Fibroblast of lung (primary cell): ENCODE results near the gene SIGLEC11. TPM values are rescaled to one million over a fixed set of nuclear protein-coding genes. Genes with fewer than 3 reads are reported as not detected.
"Not testable (repeated sequence)": the region's sequence is repeated elsewhere in the genome, so short reads cannot be mapped to it uniquely, and the experiment has no call there.

Experiments
- DNase-seq, 2 donors: peaks; one replicate each; pipeline versions ENCODE4 v3.0.0 to v3.0.0-alpha.2; 2010; ENCODE audit warnings: low read depth in 2 of 2
- H2AFZ ChIP-seq: 2 replicates; pipeline ENCODE4 v1.5.1; 2012; ENCODE audit warnings: low read length, control low read depth, inconsistent platforms
- H3K27ac ChIP-seq: 2 replicates; pipeline ENCODE4 v1.5.1; 2011; ENCODE audit warnings: low read length, control low read depth; ENCODE audit not compliant: insufficient read depth
- H3K27me3 ChIP-seq: 2 replicates; pipeline ENCODE4 v1.5.1; 2011; ENCODE audit warnings: mild to moderate bottlenecking, low read length; ENCODE audit not compliant: control insufficient read depth, insufficient read depth
- H3K36me3 ChIP-seq: 2 replicates; pipeline ENCODE4 v1.5.1; 2011; ENCODE audit warnings: low read length; ENCODE audit not compliant: control insufficient read depth, insufficient read depth
- H3K4me1 ChIP-seq: 2 replicates; pipeline ENCODE4 v1.5.1; 2011; ENCODE audit warnings: low read length; ENCODE audit not compliant: control insufficient read depth, insufficient read depth; ENCODE audit errors: extremely low read depth
- H3K4me2 ChIP-seq: 2 replicates; pipeline ENCODE4 v1.5.1; 2011; ENCODE audit warnings: low read length, control low read depth; ENCODE audit not compliant: insufficient read depth; ENCODE audit errors: extremely low read depth
- H3K4me3 ChIP-seq, 4 experiments: fragments of 200-600 bp in 1 of 4; sonication (generic) in 1 of 4; replicated peaks in 1 of 4; 2 replicates each; pipeline ENCODE4 v1.5.1; 2011 to 2016; ENCODE audit warnings: low read length in 4 of 4, low read depth in 3 of 4, mild to moderate bottlenecking in 3 of 4, control low read depth in 2 of 4, inconsistent platforms in 1 of 4, mixed read lengths in 1 of 4; ENCODE audit not compliant: insufficient read depth in 1 of 4; ENCODE audit errors: control extremely low read depth in 1 of 4
- H3K79me2 ChIP-seq: 2 replicates; pipeline ENCODE4 v1.5.1; 2012; ENCODE audit warnings: mild to moderate bottlenecking, low read length, inconsistent platforms; ENCODE audit not compliant: control insufficient read depth, insufficient read depth
- H3K9ac ChIP-seq: 2 replicates; pipeline ENCODE4 v1.5.1; 2011; ENCODE audit warnings: mild to moderate bottlenecking, low read length, control low read depth; ENCODE audit not compliant: insufficient read depth
- H3K9me3 ChIP-seq: 2 replicates; pipeline ENCODE4 v1.5.1; 2012; ENCODE audit warnings: low read depth, low read length; ENCODE audit not compliant: control insufficient read depth, insufficient read depth
- H4K20me1 ChIP-seq: 2 replicates; pipeline ENCODE4 v1.5.1; 2011; ENCODE audit warnings: low read length; ENCODE audit not compliant: control insufficient read depth, insufficient read depth; ENCODE audit errors: extremely low read depth
- EZH2 ChIP-seq: IDR thresholded peaks from 2 replicates; pipeline ENCODE4 v1.5.1; 2012; ENCODE audit warnings: low read length, control low read depth, mild to moderate bottlenecking; ENCODE audit errors: missing control alignments
- polyA plus RNA-seq, 2 donors: library from polyadenylated mRNA; depleted of rRNA in 1 of 2; stranded (reverse) in 1 of 2; unstranded in 1 of 2; fragments of >200 nt; gene quantifications; 2 replicates each; pipeline ENCODE4 v1.2.1, GENCODE V29; 2011 to 2012; ENCODE audit warnings: missing spikeins in 1 of 2
- total RNA-seq: library from RNA; depleted of rRNA; stranded (reverse); fragments of >200 nt; gene quantifications from 2 replicates; pipeline ENCODE4 v1.2.1, GENCODE V29; 2014
- TF ChIP-seq, protein P1 (sequence below), 2 donors: IDR thresholded peaks in 1 of 2; conservative IDR thresholded peaks in 1 of 2; 1 replicate in 1 of 2; 2 replicates in 1 of 2; pipeline ENCODE4 v1.5.1; 2011 to 2012; ENCODE audit warnings: low read length in 2 of 2, control low read depth in 1 of 2, inconsistent platforms in 1 of 2, low read depth in 1 of 2, mild to moderate bottlenecking in 1 of 2

SIGLEC11 gene
- total and polyA plus RNA-seq, 2 donors (not counting 1 experiment from before 2014, with no cell fraction given): not detected

GRCh38 chr19:49971991-49972411 is 11.0 kb upstream of the SIGLEC11 start:
- H3K79me2 ChIP-seq: no peaks in the 10 kb centered on the region

DNA sequence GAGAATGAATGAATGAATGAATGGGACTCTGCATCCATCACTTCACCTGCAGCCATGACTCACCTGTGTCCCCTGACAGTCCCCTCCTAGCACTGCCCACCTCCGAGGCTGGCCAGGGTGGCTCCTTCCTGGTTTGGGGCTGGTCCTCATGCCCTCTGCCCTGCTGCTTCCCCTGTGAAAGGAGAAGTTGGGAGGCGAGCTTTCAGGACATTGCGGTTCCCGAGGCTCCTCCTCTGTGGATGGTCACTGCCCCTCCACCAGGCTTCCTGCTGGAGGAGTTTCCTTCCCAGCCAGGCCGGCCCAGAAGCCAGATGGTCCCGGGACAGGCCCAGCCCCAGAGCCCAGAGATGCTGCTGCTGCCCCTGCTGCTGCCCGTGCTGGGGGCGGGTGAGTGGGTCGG is 8.4 kb upstream of the SIGLEC11 start:
- H3K9ac ChIP-seq, H2AFZ ChIP-seq, H3K27ac ChIP-seq, H3K27me3 ChIP-seq, H3K36me3 ChIP-seq, H3K79me2 ChIP-seq, DNase-seq, H3K4me3 ChIP-seq, H3K4me1 ChIP-seq, H3K4me2 ChIP-seq, H4K20me1 ChIP-seq, H3K9me3 ChIP-seq: not testable (repeated sequence)

More at GRCh38 chr19:49971991-49972411, 11.0 kb upstream of the SIGLEC11 start:
- H2AFZ ChIP-seq: no peak overlapping the region
- no peaks in the 10 kb centered on the region for H3K36me3 ChIP-seq
- H3K4me1 ChIP-seq: no peaks in the 10 kb centered on the region
- no peak for DNase-seq
- no peak for TF ChIP-seq EZH2
- TF ChIP-seq, protein P1, sequence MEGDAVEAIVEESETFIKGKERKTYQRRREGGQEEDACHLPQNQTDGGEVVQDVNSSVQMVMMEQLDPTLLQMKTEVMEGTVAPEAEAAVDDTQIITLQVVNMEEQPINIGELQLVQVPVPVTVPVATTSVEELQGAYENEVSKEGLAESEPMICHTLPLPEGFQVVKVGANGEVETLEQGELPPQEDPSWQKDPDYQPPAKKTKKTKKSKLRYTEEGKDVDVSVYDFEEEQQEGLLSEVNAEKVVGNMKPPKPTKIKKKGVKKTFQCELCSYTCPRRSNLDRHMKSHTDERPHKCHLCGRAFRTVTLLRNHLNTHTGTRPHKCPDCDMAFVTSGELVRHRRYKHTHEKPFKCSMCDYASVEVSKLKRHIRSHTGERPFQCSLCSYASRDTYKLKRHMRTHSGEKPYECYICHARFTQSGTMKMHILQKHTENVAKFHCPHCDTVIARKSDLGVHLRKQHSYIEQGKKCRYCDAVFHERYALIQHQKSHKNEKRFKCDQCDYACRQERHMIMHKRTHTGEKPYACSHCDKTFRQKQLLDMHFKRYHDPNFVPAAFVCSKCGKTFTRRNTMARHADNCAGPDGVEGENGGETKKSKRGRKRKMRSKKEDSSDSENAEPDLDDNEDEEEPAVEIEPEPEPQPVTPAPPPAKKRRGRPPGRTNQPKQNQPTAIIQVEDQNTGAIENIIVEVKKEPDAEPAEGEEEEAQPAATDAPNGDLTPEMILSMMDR (conservative IDR thresholded peaks at IDR 0.05 in 1 of 2, IDR thresholded peaks at IDR 0.05 in 1 of 2; ENCODE audit: low read depth in 1 of 2, low read length in 2 of 2): no peak
- H4K20me1 ChIP-seq: no peaks in the 10 kb centered on the region
- H3K27ac ChIP-seq: no peak overlapping the region
- no peaks in the 10 kb centered on the region for H3K9me3 ChIP-seq
- H3K4me2 ChIP-seq: no peak overlapping the region
- H3K4me3 ChIP-seq: no peak overlapping the region
- H3K9ac ChIP-seq: no peak overlapping the region
- H3K27me3 ChIP-seq: no peaks in the 10 kb centered on the region

DNA sequence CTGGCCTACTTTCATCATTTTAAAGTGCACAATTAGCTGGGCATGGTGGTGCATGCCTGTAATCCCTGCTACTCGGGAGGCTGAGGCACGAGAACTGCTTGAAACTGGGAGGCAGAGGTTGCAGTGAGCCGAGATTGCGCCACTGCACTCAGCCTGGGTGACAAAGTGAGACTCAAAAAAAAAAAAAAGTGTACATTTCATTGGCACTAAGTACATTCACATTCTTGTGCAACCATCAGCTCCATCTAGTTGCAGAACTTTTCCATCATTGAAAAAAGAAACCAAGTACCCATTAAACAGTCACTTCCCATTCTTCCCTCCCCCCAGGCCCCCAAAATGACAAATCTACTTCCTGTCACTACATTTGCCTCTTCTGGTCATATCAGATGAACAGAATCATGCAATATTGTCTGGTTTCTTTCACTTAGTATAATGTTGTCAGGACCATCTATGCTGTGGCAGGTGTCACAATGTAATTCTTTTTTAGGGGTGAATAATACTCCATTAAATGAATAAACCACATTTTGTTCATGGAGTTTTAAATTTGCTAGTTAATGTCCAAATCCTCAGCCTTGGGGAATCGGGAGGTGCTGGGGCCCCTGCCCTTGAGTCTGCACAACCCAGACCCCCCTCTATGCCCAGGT is 7.4 kb upstream of the SIGLEC11 start:
- Histone ChIP-seq H3K9me3 (no peaks in the 10 kb centered on the region), H3K4me2 (no peak overlapping the region), H3K36me3 (no peaks in the 10 kb centered on the region), H3K4me1 (no peaks in the 10 kb centered on the region), H4K20me1 (no peaks in the 10 kb centered on the region), H3K9ac (no peak overlapping the region), H3K27me3 (no peaks in the 10 kb centered on the region), H3K27ac (no peak overlapping the region), H3K4me3 (no peak overlapping the region), H2AFZ (no peak overlapping the region), H3K79me2 (no peaks in the 10 kb centered on the region)
- no peak for TF ChIP-seq EZH2
- TF ChIP-seq, protein P1 (conservative IDR thresholded peaks at IDR 0.05 in 1 of 2, IDR thresholded peaks at IDR 0.05 in 1 of 2; ENCODE audit: low read depth in 1 of 2, low read length in 2 of 2): no peak
- DNase-seq: no peak

- H3K79me2 ChIP-seq, H3K36me3 ChIP-seq, H3K4me2 ChIP-seq, DNase-seq, H4K20me1 ChIP-seq, H3K9ac ChIP-seq, H3K27me3 ChIP-seq, H3K9me3 ChIP-seq, H3K4me3 ChIP-seq, H2AFZ ChIP-seq, H3K27ac ChIP-seq, H3K4me1 ChIP-seq: not testable (repeated sequence)
Measured at GRCh38 chr19:49959892-49960291, 1.1 kb downstream of the SIGLEC11 start.

DNA sequence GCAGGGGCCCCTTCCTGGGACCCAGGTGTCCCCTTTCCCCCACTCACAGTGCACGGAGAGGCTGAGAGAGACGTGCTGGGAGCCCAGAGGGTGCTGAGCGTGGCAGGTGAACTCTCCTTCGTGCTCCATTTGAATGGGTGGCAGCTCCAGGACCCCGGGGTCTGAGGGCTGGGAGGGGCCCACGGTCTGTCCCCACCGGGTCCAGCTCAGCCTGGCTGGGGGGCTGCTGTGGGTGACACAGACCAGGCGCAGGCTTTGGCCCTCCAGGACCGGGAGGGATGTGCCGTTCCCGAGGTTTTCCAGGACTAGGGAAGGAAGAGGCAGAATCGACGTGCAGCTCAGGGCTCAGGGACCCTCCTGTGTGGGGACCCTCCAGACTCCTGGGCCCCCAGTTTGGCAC is 2.4 kb downstream of the SIGLEC11 start:
- DNase-seq, H3K9me3 ChIP-seq, H3K27me3 ChIP-seq, H3K36me3 ChIP-seq, H4K20me1 ChIP-seq, H3K27ac ChIP-seq, H3K4me3 ChIP-seq, H3K79me2 ChIP-seq, H2AFZ ChIP-seq, H3K9ac ChIP-seq, H3K4me1 ChIP-seq, H3K4me2 ChIP-seq: not testable (repeated sequence)
